ENCODE data around the gene PCDHB1.
"Not testable (repeated sequence)": the region's sequence is repeated elsewhere in the genome, so short reads cannot be mapped to it uniquely, and the experiment has no call there.

Gene PCDHB1

GRCh38 chr5:141082228-141082627 lies 31.1 kb downstream of the PCDHB1 start:
- no peak for DNase-seq

- peak; percentile 53 to 61 for DNase-seq
Observed at GRCh38 chr5:141084487-141084989, 33.4 kb downstream of the PCDHB1 start.

GRCh38 chr5:141094481-141095262 lies 43.5 kb downstream of the PCDHB1 start, which contains the start of gene PCDHB2:
Gene PCDHB2 (plus strand): TSS chr5:141094615. CDS start chr5:141094791, 176 bp downstream.
- peak; percentile 13 to 35 for DNase-seq

- DNase-seq, result no peak
Observed at GRCh38 chr5:141095263-141095641, 44.1 kb downstream of the PCDHB1 start.

GRCh38 chr5:141096181-141096580 lies 45.0 kb downstream of the PCDHB1 start:
- not testable (repeated sequence) for DNase-seq

GRCh38 chr5:141096586-141096985 lies 45.4 kb downstream of the PCDHB1 start:
- not testable (repeated sequence) for DNase-seq

- peak; percentile 6 to 30 for DNase-seq
Observed at GRCh38 chr5:141100243-141100805, 49.1 kb downstream of the PCDHB1 start, which contains the start of gene PCDHB3. Gene PCDHB3 (plus strand): TSS chr5:141100473. CDS start chr5:141100650, 177 bp downstream.

- DNase-seq, result no peak
Observed at GRCh38 chr5:141101059-141101458, 49.9 kb downstream of the PCDHB1 start.

GRCh38 chr5:141102070-141102469 lies 50.9 kb downstream of the PCDHB1 start:
- DNase-seq, result not testable (repeated sequence)

GRCh38 chr5:141102471-141102870 lies 51.3 kb downstream of the PCDHB1 start:
- DNase-seq, result not testable (repeated sequence)

- DNase-seq, result no peak
Observed at GRCh38 chr5:141105350-141105749, 54.2 kb downstream of the PCDHB1 start.

Data from hippocampal formation (tissue), 2 donors.